HEK293 (cell line): ENCODE results near the gene CSF3R.
"Not testable (repeated sequence)": the region's sequence is repeated elsewhere in the genome, so short reads cannot be mapped to it uniquely, and the experiment has no call there.

Experiments used
- CTCF ChIA-PET: fragments of 350-600 bp; formaldehyde crosslinking; extraction: SDS; loops from one replicate; lab custom pipeline; 2021; ENCODE audit warnings: antibody characterized with exemption; lab: Yijun Ruan, JAX
- POLR2A ChIA-PET: fragments of 300-600 bp; formaldehyde crosslinking; extraction: SDS; loops from one replicate; lab custom pipeline; 2020; ENCODE audit warnings: antibody characterized with exemption, inconsistent platforms; lab: Yijun Ruan, JAX
- H3K27ac ChIP-seq: fragments of 200-500 bp; sonication (Bioruptor generic); 2 replicates; pipeline ENCODE4 v1.5.1; 2014; ENCODE audit warnings: low read depth, low read length, control low read depth, inconsistent platforms; ENCODE audit errors: extremely low read depth
- H3K36me3 ChIP-seq, 2 experiments: fragments of 200-500 bp in 1 of 2; sonication (Bioruptor generic) in 1 of 2; 1 replicate in 1 of 2; 2 replicates in 1 of 2; pipeline ENCODE4 v1.5.1; 2014 to 2017; ENCODE audit warnings: inconsistent platforms in 2 of 2, low read length in 2 of 2; ENCODE audit not compliant: control insufficient read depth in 2 of 2, insufficient read depth in 1 of 2
- H3K4me1 ChIP-seq: fragments of 200-500 bp; sonication (Bioruptor generic); 2 replicates; pipeline ENCODE4 v1.5.1; 2014; ENCODE audit warnings: mild to moderate bottlenecking, low read length, inconsistent platforms; ENCODE audit not compliant: control insufficient read depth, insufficient read depth
- H3K4me3 ChIP-seq: 2 replicates; pipeline ENCODE4 v1.5.1; 2011; ENCODE audit warnings: low read depth, mild to moderate bottlenecking, control low read depth, low read length, moderate library complexity
- H3K9me3 ChIP-seq: fragments of 200-500 bp; sonication (Bioruptor generic); 2 replicates; pipeline ENCODE4 v1.5.1; 2014; ENCODE audit warnings: low read depth, low read length, inconsistent platforms; ENCODE audit not compliant: control insufficient read depth, insufficient read depth
- BCL11A ChIP-seq: fragments of 450-650 bp; formaldehyde crosslinking; IDR thresholded peaks from 2 replicates; pipeline ENCODE4 v1.5.1; 2016; ENCODE audit warnings: low read depth, missing biosample characterization, missing genetic modification characterization
- HOXD13 ChIP-seq: sonication (generic); formaldehyde crosslinking; IDR thresholded peaks from 2 replicates; pipeline ENCODE4 v1.8.0; 2022; ENCODE audit warnings: missing genetic modification reagents, borderline replicate concordance
- KLF1 ChIP-seq: fragments of 450-650 bp; formaldehyde crosslinking; IDR thresholded peaks from 2 replicates; pipeline ENCODE4 v1.5.1; 2016; ENCODE audit warnings: missing biosample characterization, missing genetic modification characterization
- KLF8 ChIP-seq: fragments of 450-650 bp; formaldehyde crosslinking; IDR thresholded peaks from 2 replicates; pipeline ENCODE4 v1.5.1; 2016; ENCODE audit warnings: missing biosample characterization, missing genetic modification characterization
- SETDB1 ChIP-seq: IDR thresholded peaks from one replicate; pipeline ENCODE4 v1.6.1; 2017; ENCODE audit warnings: mild to moderate bottlenecking, low read length, moderate library complexity, mixed read lengths; ENCODE audit not compliant: insufficient read length
- ZBTB48 ChIP-seq: fragments of 450-650 bp; formaldehyde crosslinking; IDR thresholded peaks from 2 replicates; pipeline ENCODE4 v1.5.1; 2016; ENCODE audit warnings: missing biosample characterization, missing genetic modification characterization
- ZFHX2 ChIP-seq: fragments of 450-650 bp; formaldehyde crosslinking; conservative IDR thresholded peaks from 2 replicates; pipeline ENCODE4 v1.5.1; 2016; ENCODE audit warnings: missing biosample characterization, missing genetic modification characterization
- ZNF184 ChIP-seq: fragments of 450-650 bp; IDR thresholded peaks from 2 replicates; pipeline ENCODE4 v1.5.1; 2018; ENCODE audit warnings: missing biosample characterization, mild to moderate bottlenecking, missing genetic modification characterization
- ZNF26 ChIP-seq: fragments of 450-650 bp; formaldehyde crosslinking; IDR thresholded peaks from 2 replicates; pipeline ENCODE4 v1.5.1; 2016; ENCODE audit warnings: missing biosample characterization, missing genetic modification characterization
- ZNF426 ChIP-seq: fragments of 450-650 bp; formaldehyde crosslinking; IDR thresholded peaks from 2 replicates; pipeline ENCODE4 v1.5.1; 2017; ENCODE audit warnings: missing biosample characterization, missing genetic modification characterization, mild to moderate bottlenecking, inconsistent platforms, moderate library complexity
- ZNF571 ChIP-seq: fragments of 450-650 bp; formaldehyde crosslinking; IDR thresholded peaks from 2 replicates; pipeline ENCODE4 v1.5.0; 2017; ENCODE audit warnings: missing biosample characterization, missing genetic modification characterization
- ZNF621 ChIP-seq: fragments of 450-650 bp; formaldehyde crosslinking; IDR thresholded peaks from 2 replicates; pipeline ENCODE4 v1.5.1; 2017; ENCODE audit warnings: missing biosample characterization, missing genetic modification characterization
- ZNF629 ChIP-seq: fragments of 450-650 bp; formaldehyde crosslinking; IDR thresholded peaks from 2 replicates; pipeline ENCODE4 v1.5.1; 2017; ENCODE audit warnings: missing biosample characterization, missing genetic modification characterization
- ZNF777 ChIP-seq: fragments of 450-650 bp; formaldehyde crosslinking; IDR thresholded peaks from 2 replicates; pipeline ENCODE4 v1.5.1; 2017; ENCODE audit warnings: missing biosample characterization, missing genetic modification characterization, borderline replicate concordance
- TF ChIP-seq, protein P1 (sequence below): fragments of 450-650 bp; formaldehyde crosslinking; IDR thresholded peaks from 2 replicates; pipeline ENCODE4 v1.5.1; 2016; ENCODE audit warnings: missing biosample characterization, missing genetic modification characterization
- TF ChIP-seq, protein P2 (sequence below): fragments of 450-650 bp; formaldehyde crosslinking; IDR thresholded peaks from 2 replicates; pipeline ENCODE4 v1.5.1; 2016; ENCODE audit warnings: missing biosample characterization, missing genetic modification characterization
- TF ChIP-seq, protein P3 (sequence below): fragments of 450-650 bp; formaldehyde crosslinking; IDR thresholded peaks from 2 replicates; pipeline ENCODE4; 2016; ENCODE audit warnings: missing biosample characterization, missing genetic modification characterization
- TF ChIP-seq, protein P4 (sequence below): fragments of 450-650 bp; formaldehyde crosslinking; IDR thresholded peaks from 2 replicates; pipeline ENCODE4 v1.5.1; 2016; ENCODE audit warnings: missing biosample characterization, missing genetic modification characterization
- TF ChIP-seq, protein P5 (sequence below): fragments of 450-650 bp; formaldehyde crosslinking; IDR thresholded peaks from 2 replicates; pipeline ENCODE4 v1.5.1; 2017; ENCODE audit warnings: missing biosample characterization, missing genetic modification characterization

Gene CSF3R

DNA sequence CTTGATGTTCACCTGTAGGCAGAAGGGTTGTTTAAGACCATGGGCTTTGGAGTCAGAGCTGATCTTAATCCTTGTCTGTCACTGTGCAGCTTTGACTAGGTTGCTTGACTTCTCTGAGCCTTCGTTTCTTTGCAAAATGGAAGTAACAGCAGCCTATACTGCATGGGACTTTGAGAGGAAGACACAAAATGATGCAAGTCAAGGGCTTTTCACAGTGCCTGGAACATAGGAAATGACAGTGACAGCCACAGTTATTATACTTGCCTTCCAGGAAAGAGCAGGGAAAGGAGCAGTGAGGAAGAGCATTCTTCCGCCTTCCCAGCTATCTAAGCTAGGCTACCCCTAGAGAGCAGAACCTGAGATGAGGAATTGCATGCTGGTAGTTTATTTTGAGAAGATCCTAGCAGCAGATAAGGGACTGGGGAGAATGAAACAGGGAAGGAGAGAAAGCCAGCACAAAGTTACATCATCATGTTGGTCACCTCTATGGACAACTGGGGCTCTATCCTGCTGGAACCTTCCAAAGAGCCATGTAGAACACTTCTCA is 3.1 kb downstream of the CSF3R start (continued):
- TF ChIP-seq, protein P1, sequence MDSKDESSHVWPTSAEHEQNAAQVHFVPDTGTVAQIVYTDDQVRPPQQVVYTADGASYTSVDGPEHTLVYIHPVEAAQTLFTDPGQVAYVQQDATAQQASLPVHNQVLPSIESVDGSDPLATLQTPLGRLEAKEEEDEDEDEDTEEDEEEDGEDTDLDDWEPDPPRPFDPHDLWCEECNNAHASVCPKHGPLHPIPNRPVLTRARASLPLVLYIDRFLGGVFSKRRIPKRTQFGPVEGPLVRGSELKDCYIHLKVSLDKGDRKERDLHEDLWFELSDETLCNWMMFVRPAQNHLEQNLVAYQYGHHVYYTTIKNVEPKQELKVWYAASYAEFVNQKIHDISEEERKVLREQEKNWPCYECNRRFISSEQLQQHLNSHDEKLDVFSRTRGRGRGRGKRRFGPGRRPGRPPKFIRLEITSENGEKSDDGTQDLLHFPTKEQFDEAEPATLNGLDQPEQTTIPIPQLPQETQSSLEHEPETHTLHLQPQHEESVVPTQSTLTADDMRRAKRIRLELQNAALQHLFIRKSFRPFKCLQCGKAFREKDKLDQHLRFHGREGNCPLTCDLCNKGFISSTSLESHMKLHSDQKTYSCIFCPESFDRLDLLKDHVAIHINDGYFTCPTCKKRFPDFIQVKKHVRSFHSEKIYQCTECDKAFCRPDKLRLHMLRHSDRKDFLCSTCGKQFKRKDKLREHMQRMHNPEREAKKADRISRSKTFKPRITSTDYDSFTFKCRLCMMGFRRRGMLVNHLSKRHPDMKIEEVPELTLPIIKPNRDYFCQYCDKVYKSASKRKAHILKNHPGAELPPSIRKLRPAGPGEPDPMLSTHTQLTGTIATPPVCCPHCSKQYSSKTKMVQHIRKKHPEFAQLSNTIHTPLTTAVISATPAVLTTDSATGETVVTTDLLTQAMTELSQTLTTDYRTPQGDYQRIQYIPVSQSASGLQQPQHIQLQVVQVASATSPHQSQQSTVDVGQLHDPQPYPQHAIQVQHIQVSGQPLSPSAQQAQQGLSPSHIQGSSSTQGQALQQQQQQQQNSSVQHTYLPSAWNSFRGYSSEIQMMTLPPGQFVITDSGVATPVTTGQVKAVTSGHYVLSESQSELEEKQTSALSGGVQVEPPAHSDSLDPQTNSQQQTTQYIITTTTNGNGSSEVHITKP: 0 out of 2 replicates have a peak, but pooled peaks have one; percentile 13
- TF ChIP-seq, protein P2, sequence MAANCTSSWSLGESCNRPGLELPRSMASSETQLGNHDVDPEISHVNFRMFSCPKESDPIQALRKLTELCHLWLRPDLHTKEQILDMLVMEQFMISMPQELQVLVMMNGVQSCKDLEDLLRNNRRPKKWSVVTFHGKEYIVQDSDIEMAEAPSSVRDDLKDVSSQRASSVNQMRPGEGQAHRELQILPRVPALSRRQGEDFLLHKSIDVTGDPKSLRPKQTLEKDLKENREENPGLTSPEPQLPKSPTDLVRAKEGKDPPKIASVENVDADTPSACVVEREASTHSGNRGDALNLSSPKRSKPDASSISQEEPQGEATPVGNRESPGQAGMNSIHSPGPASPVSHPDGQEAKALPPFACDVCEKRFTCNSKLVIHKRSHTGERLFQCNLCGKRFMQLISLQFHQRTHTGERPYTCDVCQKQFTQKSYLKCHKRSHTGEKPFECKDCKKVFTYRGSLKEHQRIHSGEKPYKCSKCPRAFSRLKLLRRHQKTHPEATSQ (tag by site-specific recombination): no peak

- H3K36me3 ChIP-seq, CTCF ChIA-PET, H3K4me3 ChIP-seq, H3K9me3 ChIP-seq, H3K27ac ChIP-seq, H3K4me1 ChIP-seq: not testable (repeated sequence)
- POLR2A ChIA-PET: interaction anchor here (0.7 kb wide), 1 partner anchor 1145 kb away, joined by 3 read pairs; no protein-coding TSS in a partner anchor
Measured at GRCh38 chr1:36477615-36478014, 5.1 kb downstream of the CSF3R start.

DNA sequence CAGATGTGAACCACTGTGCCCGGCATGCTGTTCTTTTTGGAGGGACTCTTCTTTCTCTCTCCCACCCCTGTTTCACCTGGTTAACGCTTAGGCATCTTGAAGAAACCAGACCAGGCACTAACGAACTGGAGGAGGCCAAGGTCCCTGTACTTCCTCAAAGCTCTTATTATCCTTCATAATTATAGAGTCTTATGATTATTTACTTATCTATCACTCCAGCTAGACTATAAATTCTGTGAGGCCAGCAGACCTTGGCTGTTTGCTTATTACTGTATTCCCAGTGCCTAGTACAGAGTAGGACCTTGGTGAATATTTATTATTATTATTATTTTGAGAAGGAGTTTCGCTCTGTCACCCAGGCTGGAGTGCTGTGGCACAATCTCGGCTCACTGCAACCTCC is 5.8 kb downstream of the CSF3R start:
- CTCF ChIA-PET: no interaction called here
- Histone ChIP-seq H3K4me1 (no peaks in the 10 kb centered on the region), H3K4me3 (no peak overlapping the region), H3K27ac (no peak overlapping the region), H3K9me3 (no peaks in the 10 kb centered on the region), H3K36me3 (no peaks in the 10 kb centered on the region)
- POLR2A ChIA-PET: no interaction called here
- TF ChIP-seq ZBTB48 (no peak), ZNF426 (tag by site-specific recombination) (no peak), ZNF777 (no peak), ZNF629 (tag by site-specific recombination) (no peak), ZNF26 (no peak), ZNF184 (tag by site-specific recombination) (no peak), KLF1 (tag by site-specific recombination) (no peak), HOXD13 (no peak), ZNF571 (no peak), BCL11A (tag by site-specific recombination) (no peak), ZNF621 (tag by site-specific recombination) (no peak), ZFHX2 (tag by site-specific recombination) (no peak), KLF8 (tag by site-specific recombination) (no peak), SETDB1 (no peak)
- TF ChIP-seq, protein P3, sequence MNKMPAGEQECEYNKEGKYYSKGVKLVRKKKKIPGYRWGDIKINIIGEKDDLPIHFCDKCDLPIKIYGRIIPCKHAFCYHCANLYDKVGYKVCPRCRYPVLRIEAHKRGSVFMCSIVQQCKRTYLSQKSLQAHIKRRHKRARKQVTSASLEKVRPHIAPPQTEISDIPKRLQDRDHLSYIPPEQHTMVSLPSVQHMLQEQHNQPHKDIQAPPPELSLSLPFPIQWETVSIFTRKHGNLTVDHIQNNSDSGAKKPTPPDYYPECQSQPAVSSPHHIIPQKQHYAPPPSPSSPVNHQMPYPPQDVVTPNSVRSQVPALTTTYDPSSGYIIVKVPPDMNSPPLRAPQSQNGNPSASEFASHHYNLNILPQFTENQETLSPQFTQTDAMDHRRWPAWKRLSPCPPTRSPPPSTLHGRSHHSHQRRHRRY (tag by site-specific recombination): no peak
- TF ChIP-seq, protein P4, sequence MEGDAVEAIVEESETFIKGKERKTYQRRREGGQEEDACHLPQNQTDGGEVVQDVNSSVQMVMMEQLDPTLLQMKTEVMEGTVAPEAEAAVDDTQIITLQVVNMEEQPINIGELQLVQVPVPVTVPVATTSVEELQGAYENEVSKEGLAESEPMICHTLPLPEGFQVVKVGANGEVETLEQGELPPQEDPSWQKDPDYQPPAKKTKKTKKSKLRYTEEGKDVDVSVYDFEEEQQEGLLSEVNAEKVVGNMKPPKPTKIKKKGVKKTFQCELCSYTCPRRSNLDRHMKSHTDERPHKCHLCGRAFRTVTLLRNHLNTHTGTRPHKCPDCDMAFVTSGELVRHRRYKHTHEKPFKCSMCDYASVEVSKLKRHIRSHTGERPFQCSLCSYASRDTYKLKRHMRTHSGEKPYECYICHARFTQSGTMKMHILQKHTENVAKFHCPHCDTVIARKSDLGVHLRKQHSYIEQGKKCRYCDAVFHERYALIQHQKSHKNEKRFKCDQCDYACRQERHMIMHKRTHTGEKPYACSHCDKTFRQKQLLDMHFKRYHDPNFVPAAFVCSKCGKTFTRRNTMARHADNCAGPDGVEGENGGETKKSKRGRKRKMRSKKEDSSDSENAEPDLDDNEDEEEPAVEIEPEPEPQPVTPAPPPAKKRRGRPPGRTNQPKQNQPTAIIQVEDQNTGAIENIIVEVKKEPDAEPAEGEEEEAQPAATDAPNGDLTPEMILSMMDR: no peak
- TF ChIP-seq, protein P2 (tag by site-specific recombination): no peak
- TF ChIP-seq, protein P5, sequence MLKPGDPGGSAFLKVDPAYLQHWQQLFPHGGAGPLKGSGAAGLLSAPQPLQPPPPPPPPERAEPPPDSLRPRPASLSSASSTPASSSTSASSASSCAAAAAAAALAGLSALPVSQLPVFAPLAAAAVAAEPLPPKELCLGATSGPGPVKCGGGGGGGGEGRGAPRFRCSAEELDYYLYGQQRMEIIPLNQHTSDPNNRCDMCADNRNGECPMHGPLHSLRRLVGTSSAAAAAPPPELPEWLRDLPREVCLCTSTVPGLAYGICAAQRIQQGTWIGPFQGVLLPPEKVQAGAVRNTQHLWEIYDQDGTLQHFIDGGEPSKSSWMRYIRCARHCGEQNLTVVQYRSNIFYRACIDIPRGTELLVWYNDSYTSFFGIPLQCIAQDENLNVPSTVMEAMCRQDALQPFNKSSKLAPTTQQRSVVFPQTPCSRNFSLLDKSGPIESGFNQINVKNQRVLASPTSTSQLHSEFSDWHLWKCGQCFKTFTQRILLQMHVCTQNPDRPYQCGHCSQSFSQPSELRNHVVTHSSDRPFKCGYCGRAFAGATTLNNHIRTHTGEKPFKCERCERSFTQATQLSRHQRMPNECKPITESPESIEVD (tag by site-specific recombination): no peak
